Ovary (tissue), 3 donors: ENCODE data around the gene EPX.

ENCODE experiments used
- EP300 ChIP-seq: sonication (generic); formaldehyde crosslinking; IDR thresholded peaks from one replicate; pipeline ENCODE4 v1.6.1; 2017; ENCODE audit warnings: antibody characterized with exemption
- POLR2A ChIP-seq: fragments of 450-650 bp; IDR thresholded peaks from one replicate; pipeline ENCODE4 v1.6.1; 2017; ENCODE audit warnings: antibody characterized with exemption, mild to moderate bottlenecking, moderate library complexity
- TF ChIP-seq, protein P1 (sequence below), 3 donors: fragments of 450-650 bp in 2 of 3; fragments of 200-600 bp in 1 of 3; IDR thresholded peaks; one replicate each; pipeline versions ENCODE4 v1.5.1 to v1.8.0; 2016 to 2022; ENCODE audit warnings: antibody characterized with exemption in 3 of 3, mild to moderate bottlenecking in 1 of 3
- donor health status: DM: no; HTN: no; CAD: no.

- TF ChIP-seq, protein P1, sequence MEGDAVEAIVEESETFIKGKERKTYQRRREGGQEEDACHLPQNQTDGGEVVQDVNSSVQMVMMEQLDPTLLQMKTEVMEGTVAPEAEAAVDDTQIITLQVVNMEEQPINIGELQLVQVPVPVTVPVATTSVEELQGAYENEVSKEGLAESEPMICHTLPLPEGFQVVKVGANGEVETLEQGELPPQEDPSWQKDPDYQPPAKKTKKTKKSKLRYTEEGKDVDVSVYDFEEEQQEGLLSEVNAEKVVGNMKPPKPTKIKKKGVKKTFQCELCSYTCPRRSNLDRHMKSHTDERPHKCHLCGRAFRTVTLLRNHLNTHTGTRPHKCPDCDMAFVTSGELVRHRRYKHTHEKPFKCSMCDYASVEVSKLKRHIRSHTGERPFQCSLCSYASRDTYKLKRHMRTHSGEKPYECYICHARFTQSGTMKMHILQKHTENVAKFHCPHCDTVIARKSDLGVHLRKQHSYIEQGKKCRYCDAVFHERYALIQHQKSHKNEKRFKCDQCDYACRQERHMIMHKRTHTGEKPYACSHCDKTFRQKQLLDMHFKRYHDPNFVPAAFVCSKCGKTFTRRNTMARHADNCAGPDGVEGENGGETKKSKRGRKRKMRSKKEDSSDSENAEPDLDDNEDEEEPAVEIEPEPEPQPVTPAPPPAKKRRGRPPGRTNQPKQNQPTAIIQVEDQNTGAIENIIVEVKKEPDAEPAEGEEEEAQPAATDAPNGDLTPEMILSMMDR (IDR thresholded peaks at IDR 0.05), result no peak
- TF ChIP-seq POLR2A, result no peak
- no peak for TF ChIP-seq EP300
These were observed 3.1 kb downstream of the EPX start for GRCh38 chr17:58195518-58196123.
